Left colon (tissue), 2 donors: ENCODE measurements around the gene SARDH. TPM values are rescaled to one million over a fixed set of nuclear protein-coding genes. Genes with fewer than 3 reads are reported as not detected.

Source experiments
- ATAC-seq: fragments of 200-7000 bp; cut with Tn5 transposase; one replicate; pipeline ENCODE4 v1.9.1; 2020; ENCODE audit warnings: mild to moderate bottlenecking, moderate library complexity
- DNase-seq, 2 donors: peaks; one replicate each; pipeline ENCODE4 v3.0.0-alpha.2; 2020
- intact Hi-C, 2 donors: fragments of 100-400 bp; cut with DNase I in 1 of 2; cut with micrococcal nuclease in 1 of 2; formaldehyde crosslinking; loops; one replicate each; pipeline versions ENCODE4 v1.11.2 to v1.14.0; 2022; cut with DNase I, micrococcal nuclease
- total RNA-seq, 2 donors: library from RNA; stranded (reverse); fragmentation: NEBNext Ultra II Directional; extraction: Animal tissue kit (Norgen Biotek cat#: 25700); gene quantifications; one replicate each; pipeline ENCODE4 v1.2.1, GENCODE V29; 2021
- donor health status: DM: no; HTN: no; CAD: no.
- donor health status: DM: yes; HTN: yes; CAD: no.

The SARDH gene
- total RNA-seq, 2 donors from 2014 or later: 0.40 to 0.92 TPM

- DNase-seq: no peak
- no peak for ATAC-seq
- intact Hi-C loops: no loop called here
These were observed 581 bp upstream of the SARDH start for GRCh38 chr9:133738640-133739225.

DNA sequence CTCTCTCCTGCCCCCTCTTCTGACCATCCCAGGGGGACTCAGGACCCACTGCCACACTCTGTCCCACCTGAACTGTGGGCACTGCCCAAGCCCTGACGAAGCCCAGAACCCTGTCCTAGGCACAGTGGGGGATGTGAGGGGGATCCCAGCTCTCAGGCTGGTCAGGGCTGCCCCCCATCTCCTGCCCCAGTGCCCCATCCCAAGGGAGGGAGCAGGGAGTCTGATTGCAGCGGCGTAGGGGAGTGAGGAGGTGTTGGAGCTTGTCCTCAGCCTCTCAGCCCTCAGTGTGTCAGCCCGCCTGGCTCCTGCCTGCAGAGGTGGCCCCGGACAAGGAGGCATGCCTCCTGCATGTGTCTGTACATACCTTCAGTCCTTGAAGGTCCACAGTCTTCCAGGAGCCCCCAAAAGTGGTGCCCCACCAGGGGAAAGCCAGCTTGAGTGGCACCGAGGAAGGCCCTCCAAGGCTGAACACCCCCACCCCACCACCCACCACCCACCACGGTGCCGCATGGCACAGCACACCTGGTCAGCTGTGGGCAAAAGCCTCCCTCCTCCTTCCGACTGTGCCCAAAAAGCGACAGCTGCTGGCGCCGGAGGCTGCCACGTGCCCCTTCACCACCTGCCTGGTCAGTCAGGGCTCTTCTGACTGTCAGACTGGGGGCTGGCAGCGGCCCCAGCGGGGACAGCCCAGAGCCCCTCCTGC, 930 bp downstream of the SARDH start:
- ATAC-seq (no peak), DNase-seq (no peak)
- intact Hi-C loops: no loop called here

GRCh38 chr9:133735931-133736330, 2.2 kb downstream of the SARDH start:
- DNase-seq (no peak), ATAC-seq (no peak)
- intact Hi-C loops: no loop called here

DNA sequence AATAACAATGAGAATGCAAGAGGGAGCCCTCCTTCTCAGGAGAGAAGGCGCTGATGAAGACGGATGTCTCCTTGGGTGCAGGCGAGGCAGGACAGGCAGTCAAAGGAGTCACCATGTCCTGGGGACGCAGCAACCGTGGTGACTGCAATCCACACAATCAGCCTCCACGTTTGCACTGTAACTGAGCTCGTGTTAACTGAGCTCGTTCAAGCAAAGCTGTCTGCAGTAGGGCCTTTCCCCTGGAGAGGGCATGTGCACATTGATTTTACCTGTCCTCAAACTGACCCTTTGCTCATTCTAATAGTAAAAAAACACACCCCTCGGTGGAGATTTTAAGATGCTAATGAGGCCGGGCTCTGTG, 2.8 kb downstream of the SARDH start:
- intact Hi-C loops: no loop called here
- ATAC-seq (no peak), DNase-seq (no peak)

GRCh38 chr9:133734590-133735414, 3.4 kb downstream of the SARDH start:
- DNase-seq: no peak
- no peak for ATAC-seq
- intact Hi-C loops: no loop called here

DNA sequence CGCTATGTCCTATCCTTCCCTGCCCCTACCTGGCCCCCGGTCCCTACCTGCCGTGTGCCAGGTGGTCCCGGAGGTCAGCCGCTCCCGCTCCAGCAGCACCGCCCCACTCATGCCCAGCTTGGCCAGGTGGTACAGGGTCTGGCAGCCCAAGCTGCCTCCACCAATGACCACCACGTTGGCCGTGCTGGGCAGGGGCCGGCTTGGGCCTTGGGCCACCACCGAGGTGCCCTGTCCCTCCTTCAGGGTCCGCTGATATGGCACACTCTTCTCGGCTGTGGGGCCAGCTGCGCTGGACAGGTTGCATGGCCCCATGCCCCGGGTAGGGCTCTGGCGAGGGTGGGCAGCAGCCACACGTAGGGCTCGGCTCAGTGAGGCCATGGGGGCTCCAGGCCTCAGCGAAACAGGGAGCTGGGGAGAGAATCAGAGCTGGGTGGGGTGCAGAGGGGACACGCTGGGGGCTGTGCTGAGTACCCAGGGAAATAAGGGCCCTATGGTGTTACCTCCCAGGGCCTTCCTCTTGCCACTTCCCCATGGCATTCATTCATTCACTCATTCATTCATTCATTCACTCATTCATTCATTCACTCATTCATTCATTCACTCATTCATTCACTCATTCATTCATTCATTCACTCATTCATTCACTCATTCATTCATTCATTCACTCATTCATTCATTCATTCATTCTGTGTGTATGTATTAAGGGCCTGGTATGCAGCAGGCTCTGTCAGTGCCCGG, 4.2 kb downstream of the SARDH start:
- DNase-seq: no peak
- ATAC-seq: no peak
- intact Hi-C loops: no loop called here

DNA sequence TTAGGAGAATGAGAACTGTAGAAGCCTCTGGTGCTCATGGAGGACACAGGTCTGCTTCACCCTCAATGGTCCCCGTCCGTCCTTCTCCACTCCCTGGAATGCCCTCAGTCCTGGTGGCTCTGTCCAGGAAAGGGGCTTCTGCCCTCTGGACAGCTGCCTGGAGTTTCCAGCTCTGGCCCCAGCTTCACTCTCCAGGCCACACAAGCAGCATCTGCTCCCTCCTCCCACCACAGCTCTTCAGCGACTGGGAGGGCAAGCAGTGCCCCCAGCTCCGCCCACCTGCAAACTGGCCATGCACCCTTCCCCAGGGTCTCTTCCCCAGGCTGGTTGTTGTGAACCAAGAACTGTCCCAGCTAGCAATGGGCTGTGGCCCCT, 4.7 kb downstream of the SARDH start:
- DNase-seq: no peak
- no peak for ATAC-seq
- intact Hi-C loops: no loop called here

DNA sequence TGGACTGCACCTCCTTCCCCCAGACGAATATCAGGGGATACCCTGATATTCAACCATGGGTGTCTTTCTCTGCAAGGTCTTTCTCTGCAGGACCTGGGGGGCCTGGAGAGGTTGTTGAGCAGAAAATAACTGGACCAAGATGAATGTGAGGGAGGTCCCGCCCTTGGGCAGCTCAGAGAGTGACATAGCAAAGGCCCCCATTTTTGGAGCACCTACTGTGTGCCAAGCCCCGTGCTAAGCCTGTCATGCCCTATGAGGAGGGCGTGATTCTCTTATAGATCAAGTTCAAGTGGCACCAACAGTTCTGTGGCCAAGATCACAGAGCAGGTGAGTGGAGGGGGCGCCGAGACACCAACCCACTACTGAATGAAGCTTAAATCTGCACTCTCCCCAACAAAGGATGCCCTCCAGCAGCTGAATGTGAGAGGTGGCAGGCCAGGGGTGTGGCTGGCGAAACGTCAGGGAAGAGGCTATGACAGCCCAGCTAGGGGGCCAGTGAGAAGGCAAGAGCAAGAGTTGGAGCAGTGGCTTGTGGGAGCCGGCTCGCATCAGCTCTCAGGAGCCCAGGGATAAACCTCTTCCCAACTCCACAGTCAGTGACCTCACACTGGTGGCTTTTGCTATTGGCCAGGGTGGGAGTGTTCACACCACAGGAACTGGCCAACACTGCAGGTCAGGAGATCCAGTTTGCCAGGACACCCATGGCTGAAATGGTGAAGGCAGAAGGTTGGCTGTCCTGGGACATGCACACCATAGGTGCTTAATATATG, 5.3 kb downstream of the SARDH start:
- intact Hi-C loops: no loop called here
- no peak for ATAC-seq
- no peak for DNase-seq

GRCh38 chr9:133731876-133732638, 6.1 kb downstream of the SARDH start:
- intact Hi-C loops: no loop called here
- peak; percentile 34 for ATAC-seq
- DNase-seq: no peak

DNA sequence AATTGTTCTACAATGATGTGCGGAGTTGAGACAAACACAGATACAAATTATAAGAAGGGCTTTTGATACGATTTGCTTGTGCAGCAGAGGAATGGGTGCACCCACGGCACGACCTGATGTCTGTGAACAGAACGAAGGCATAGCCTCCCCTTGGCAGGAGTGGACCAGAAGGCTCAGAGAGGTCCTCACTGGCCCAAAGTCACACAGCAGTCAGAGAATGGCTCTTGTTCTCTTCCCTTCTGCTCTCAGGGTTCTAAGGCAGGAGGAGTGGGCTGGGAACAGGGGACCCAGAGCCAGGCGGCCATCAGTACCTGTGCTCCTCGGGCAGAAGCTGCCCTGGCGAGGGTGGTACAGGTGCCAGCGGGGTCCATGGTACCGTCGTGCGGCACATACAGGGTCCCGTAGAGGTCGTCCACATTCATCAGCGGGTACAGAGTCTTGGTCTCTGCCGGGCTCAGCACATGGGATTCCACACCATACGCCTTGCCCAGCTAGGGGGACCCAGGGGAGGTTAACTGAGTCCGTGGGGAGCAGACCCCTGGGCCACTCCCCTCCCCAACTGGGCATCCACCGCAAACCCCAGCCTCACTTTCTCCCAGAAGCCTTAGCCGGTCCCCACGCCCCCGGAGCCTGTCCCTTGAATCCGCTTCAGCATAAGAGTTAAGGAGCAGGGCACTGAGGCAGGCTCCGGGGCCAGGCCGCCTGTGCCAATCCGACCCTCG, 7.0 kb downstream of the SARDH start:
- DNase-seq (no peak), ATAC-seq (no peak)
- intact Hi-C loops: no loop called here

DNA sequence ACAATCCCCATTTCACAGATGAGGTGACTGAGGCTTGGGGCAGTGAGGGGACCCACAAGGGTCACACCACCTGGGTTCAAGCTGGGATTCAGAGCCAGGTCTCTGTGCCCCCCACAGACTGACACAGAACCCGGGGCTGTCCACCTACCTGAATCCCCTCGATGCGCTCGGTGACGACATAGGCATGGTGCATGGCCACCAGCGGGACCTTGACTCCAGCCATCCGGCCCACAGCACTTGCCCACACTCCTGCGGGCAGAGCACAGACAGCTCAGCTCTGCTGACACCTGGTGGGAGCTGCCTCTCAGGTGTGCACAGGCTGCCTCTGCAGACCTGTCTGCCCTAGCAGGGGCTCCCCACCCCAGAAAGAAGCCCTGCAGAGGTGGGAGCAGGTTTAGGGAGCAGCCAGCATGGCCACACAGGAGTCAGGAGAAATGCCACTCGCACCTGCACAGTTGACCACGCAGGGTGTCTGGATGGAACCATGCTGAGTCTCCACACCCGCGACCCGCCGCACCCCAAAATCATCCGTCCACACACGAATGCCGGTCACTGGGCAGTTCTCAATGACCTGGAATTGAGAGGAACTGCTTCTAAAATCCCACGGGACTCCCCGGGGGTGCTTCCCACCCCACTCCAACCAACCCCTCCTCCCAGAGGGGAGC, 8.4 kb downstream of the SARDH start:
- DNase-seq (peak in 1 of 2 donors; percentile 15), ATAC-seq (no peak)
- intact Hi-C loops: loop anchor here in 1 of 2 donors (5.0 kb wide), 1 partner anchor 197 kb away; the partner anchor contains the start of gene ADAMTSL2

GRCh38 chr9:133728856-133729616, 9.1 kb downstream of the SARDH start:
- intact Hi-C loops: loop anchor here in 1 of 2 donors (5.0 kb wide), 1 partner anchor 197 kb away; the partner anchor contains the start of gene ADAMTSL2
- DNase-seq: no peak

GRCh38 chr9:133727876-133728441, 10.2 kb downstream of the SARDH start:
- intact Hi-C loops: loop anchor here in 1 of 2 donors (5.0 kb wide), 1 partner anchor 196 kb away; the partner anchor contains the start of gene ADAMTSL2
- ATAC-seq: no peak
- no peak for DNase-seq

More at GRCh38 chr9:133728856-133729616, 9.1 kb downstream of the SARDH start:
- no peak for ATAC-seq

GRCh38 chr9:133727277-133727875, 10.8 kb downstream of the SARDH start:
- DNase-seq (peak in 1 of 2 donors; percentile 21), ATAC-seq (no peak)
- intact Hi-C loops: loop anchor here in 1 of 2 donors (5.0 kb wide), 1 partner anchor 195 kb away; the partner anchor contains the start of gene ADAMTSL2
